ENCODE data around the gene ETS2.

- TF ChIP-seq CTCF (IDR thresholded peaks at IDR 0.05) (no peak), POLR2AphosphoS5 (IDR thresholded peaks at IDR 0.05; ENCODE audit: low read depth, low read length) (no peak), REST (IDR thresholded peaks at IDR 0.05; ENCODE audit: insufficient read depth in 1 of 2, low read depth in 2 of 2, low read length in 1 of 2) (no peak), TCF7L2 (IDR thresholded peaks at IDR 0.05; ENCODE audit: low read depth, low read length) (no peak)
Observed at GRCh38 chr21:38800046-38800758, 5.5 kb upstream of the ETS2 start.
